ENCODE data around the gene NDUFB2.
"Not testable (repeated sequence)": the region's sequence is repeated elsewhere in the genome, so short reads cannot be mapped to it uniquely, and the experiment has no call there.

Gene NDUFB2

GRCh38 chr7:140696680-140697446 lies at the start of gene NDUFB2:
Gene NDUFB2, plus strand, starts transcription at chr7:140696708. Its CDS starts 37 bp downstream, at chr7:140696745.
- no peak for FAIRE-seq

- no peak for FAIRE-seq
These were observed 49.4 kb upstream of the NDUFB2 start for GRCh38 chr7:140646931-140647647.

GRCh38 chr7:140649556-140650205 lies 46.8 kb upstream of the NDUFB2 start:
- FAIRE-seq, result no peak

- FAIRE-seq, result no peak
These were observed 46.1 kb upstream of the NDUFB2 start for GRCh38 chr7:140650367-140650766.

GRCh38 chr7:140653319-140654108 lies 43.0 kb upstream of the NDUFB2 start:
- peak; percentile 37 for FAIRE-seq

GRCh38 chr7:140654109-140654387 lies 42.5 kb upstream of the NDUFB2 start:
- FAIRE-seq, result no peak

GRCh38 chr7:140654661-140655060 lies 41.8 kb upstream of the NDUFB2 start:
- FAIRE-seq, result no peak

GRCh38 chr7:140655511-140656408 lies 40.7 kb upstream of the NDUFB2 start:
- FAIRE-seq, result no peak

GRCh38 chr7:140656548-140657515 lies 39.7 kb upstream of the NDUFB2 start:
- no peak for FAIRE-seq

GRCh38 chr7:140657891-140658290 lies 38.6 kb upstream of the NDUFB2 start:
- no peak for FAIRE-seq

- FAIRE-seq, result no peak
These were observed 36.7 kb upstream of the NDUFB2 start for GRCh38 chr7:140659856-140660255.

GRCh38 chr7:140661124-140661523 lies 35.4 kb upstream of the NDUFB2 start:
- FAIRE-seq, result no peak

GRCh38 chr7:140662938-140663337 lies 33.6 kb upstream of the NDUFB2 start:
- not testable (repeated sequence) for FAIRE-seq

- no peak for FAIRE-seq
These were observed 29.0 kb upstream of the NDUFB2 start for GRCh38 chr7:140667476-140667875.

GRCh38 chr7:140668641-140669040 lies 27.9 kb upstream of the NDUFB2 start:
- no peak for FAIRE-seq

GRCh38 chr7:140669352-140669751 lies 27.2 kb upstream of the NDUFB2 start:
- no peak for FAIRE-seq

GRCh38 chr7:140669862-140670261 lies 26.6 kb upstream of the NDUFB2 start:
- not testable (repeated sequence) for FAIRE-seq

GRCh38 chr7:140670343-140670935 lies 26.1 kb upstream of the NDUFB2 start:
- FAIRE-seq, result no peak

GRCh38 chr7:140671966-140672365 lies 24.5 kb upstream of the NDUFB2 start:
- FAIRE-seq, result no peak

- FAIRE-seq, result no peak
These were observed 24.0 kb upstream of the NDUFB2 start, which contains the start of gene ADCK2 for GRCh38 chr7:140672382-140673062. Gene ADCK2, plus strand, starts transcription at chr7:140672945. Its CDS starts 386 bp downstream, at chr7:140673331.
